ENCODE data around the gene AHI1.
"Not testable (repeated sequence)": the region's sequence is repeated elsewhere in the genome, so short reads cannot be mapped to it uniquely, and the experiment has no call there.

Gene AHI1

GRCh38 chr6:135383766-135384165 lies 113.8 kb downstream of the AHI1 start:
- DNase-seq, result no peak

DNA sequence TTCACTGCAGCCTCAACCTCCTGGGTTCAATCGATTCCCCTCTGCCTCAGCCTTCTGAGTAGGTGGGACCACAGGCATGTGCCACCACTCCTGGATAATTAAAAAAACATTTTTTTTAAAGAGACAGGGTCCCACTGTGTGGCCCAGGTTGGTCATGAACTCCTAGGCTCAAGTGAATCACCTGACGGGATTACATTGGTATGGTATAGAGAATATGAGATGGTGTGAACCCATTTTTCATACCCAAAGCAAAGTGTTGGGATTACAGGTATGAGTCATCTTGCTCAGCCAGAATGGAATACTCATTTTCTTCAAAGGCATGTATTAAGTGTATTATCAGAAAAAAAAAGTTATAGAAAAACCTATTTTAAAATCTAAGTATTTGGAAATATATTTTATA lies 114.2 kb downstream of the AHI1 start:
- DNase-seq, result no peak

GRCh38 chr6:135382182-135382628 lies 115.3 kb downstream of the AHI1 start:
- DNase-seq, result no peak

- no peak for DNase-seq
Measured at GRCh38 chr6:135380793-135381192, 116.7 kb downstream of the AHI1 start.

DNA sequence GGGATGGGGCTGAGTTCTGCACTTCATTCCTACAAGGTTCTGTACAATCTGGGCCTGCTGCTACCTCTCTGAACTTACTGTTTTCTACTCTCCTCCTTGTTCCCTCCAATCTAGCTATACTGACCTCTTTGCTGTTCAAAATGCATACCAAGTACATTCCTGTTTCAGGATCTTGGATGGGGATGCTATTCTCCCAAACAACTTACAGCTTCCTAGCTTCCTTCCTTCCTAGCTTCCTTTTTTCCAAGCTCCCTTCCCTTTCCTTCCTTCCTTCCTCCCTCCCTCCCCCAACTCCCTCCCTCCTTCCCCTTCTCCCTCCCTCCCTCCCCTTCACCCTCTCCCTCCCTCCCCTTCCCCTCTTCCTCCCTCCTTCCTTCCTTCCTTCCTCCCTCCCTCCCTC lies 117.9 kb downstream of the AHI1 start:
- no peak for DNase-seq

DNA sequence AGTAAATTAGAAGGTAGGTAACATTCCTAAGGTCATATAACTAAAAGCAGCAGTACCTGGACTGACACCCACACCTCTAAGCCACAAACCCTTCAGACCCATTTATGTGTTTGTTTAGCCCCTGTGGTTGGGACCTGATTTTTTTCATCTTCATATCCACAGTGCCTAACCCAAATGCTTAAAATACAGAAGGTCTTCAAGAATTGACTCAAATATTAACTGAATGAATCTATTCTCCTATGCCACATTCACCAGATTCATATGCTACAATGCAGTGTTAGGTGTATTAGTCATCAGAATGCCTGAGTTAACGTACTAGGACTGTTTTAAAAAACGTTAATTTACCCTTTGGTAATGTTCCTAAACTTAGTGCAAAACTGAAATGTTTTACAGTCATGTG lies 124.8 kb downstream of the AHI1 start:
- DNase-seq, result no peak

DNA sequence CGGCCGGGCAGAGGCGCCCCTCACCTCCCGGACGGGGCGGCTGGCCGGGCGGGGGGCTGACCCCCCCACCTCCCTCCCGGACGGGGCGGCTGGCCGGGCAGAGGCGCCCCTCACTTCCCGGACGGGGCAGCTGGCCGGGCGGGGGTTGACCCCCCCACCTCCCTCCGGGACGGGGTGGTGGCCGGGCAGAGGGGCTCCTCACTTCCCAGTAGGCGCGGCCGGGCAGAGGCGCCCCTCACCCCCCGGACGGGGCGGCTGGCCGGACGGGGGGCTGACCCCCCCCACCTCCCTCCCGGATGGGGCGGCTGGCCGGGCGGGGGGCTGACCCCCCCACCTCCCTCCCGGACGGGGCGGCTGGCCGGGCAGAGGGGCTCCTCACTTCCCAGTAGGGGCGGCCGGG lies 133.9 kb downstream of the AHI1 start:
- DNase-seq, result not testable (repeated sequence)

DNA sequence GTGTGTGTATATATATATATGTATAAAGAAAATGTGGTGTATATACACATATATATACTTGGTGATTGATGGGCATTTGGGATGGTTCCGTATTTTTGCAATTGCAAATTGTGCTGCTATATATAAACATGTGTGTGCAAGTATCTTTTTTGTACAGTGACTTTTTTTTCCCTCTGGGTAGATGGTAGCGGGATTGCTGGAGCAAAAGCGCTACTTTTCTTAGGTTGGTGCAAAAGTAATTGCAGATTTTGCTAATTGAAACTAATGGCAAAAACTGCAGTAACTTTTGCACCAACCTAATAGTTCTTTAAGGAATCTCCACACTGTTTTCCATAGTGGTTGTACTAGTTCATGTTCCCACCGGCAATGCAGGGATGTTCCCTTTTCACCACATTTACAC lies 135.4 kb downstream of the AHI1 start:
- DNase-seq, result no peak

DNA sequence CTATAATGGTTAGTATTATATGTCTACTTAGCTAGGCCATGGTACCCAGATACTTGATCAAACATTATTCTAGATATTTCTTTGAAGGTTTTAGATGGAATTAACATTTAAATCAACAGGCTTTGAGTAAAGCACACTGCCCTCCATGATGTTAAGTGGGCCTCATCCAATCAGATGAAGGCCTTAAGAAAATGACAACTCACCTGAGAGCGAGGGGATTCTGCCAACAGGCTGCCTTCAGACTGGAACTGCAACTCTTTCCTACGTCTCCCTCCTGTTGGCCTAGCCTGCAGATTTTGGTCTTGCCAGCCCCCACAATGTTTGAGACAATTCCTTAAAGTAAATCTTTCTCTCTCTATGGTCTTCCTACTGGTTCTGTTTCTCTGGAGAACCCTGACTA lies 137.3 kb downstream of the AHI1 start:
- no peak for DNase-seq

DNA sequence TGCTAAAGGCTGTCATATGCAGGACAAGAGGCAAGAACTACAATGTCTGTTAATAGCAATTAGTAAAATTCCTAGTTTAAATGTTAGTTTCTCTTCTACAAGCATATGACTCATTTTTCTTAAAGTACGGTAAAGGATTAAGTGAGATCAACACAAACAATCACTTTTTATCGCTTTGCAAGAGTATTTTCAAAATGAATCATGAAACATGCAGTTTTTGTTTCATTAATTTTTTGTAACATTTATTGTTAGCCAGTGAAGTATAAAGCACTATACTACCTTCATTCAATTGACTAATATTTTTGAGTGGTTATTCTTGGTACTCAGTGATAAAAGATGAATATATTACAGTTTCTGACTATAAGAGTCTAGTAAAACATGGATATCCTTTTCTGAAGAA lies 138.6 kb downstream of the AHI1 start:
- DNase-seq, result no peak

GRCh38 chr6:135358251-135358821 lies 139.2 kb downstream of the AHI1 start:
- no peak for DNase-seq

DNA sequence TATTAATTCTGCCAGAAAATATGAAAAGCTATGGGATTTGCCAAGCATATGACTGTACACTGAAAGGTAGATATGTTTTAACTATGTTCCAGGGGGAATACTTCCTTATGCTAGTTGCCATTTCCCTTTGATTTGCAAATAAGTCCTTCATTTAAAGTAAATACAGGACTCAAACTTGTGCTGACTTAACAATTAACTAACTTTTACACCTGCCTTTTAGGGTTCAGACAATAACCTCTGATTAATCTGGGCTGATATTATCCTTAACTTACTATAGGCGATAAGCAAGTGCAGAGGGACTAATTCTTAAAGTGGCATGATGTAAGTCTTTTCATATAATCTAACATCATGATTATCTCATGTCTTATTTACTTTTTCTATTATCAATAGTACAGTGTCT lies 143.1 kb downstream of the AHI1 start:
- no peak for DNase-seq

GRCh38 chr6:135353113-135353512 lies 144.4 kb downstream of the AHI1 start:
- no peak for DNase-seq

DNA sequence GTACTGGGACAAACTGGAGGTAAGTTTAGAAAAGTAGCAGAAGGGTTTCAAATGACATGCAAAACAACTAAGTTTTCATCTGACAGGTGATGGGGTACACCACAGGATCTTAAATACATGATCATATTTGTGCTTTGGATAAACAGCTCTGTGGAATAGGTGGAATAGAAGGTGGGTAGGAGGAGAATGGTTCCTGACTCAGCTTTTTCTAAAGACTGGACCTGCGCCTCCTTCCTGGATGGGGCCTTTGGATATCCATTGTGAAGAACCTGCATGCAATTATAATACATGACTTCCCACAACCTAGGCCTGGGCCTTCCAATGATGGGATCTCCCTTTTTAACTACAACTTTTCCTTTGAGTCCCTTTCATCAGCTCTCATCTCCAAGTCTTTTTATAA lies 145.9 kb downstream of the AHI1 start:
- DNase-seq, result no peak

DNA sequence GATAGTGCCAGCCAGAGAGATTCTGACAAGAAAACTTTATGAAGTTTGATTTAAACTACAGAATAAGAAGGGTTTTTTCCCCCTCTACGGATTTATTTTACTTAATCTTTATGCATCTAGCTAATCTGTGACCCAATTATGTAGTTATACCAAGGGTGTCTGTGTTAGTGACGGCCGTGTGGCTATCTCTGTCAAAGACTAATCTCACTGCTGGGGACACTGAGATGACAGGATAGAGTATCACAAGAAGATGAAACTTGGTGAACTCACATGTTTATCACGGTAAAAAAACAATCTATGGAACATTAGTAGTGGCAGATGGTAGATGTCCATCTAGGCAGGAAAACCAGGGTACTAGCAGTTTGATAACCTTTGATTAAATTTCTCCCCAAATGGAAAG lies 149.7 kb downstream of the AHI1 start:
- no peak for DNase-seq

- DNase-seq, result no peak
Measured at GRCh38 chr6:135346747-135347146, 150.8 kb downstream of the AHI1 start.

GRCh38 chr6:135344526-135344925 lies 153.0 kb downstream of the AHI1 start:
- DNase-seq, result no peak

DNA sequence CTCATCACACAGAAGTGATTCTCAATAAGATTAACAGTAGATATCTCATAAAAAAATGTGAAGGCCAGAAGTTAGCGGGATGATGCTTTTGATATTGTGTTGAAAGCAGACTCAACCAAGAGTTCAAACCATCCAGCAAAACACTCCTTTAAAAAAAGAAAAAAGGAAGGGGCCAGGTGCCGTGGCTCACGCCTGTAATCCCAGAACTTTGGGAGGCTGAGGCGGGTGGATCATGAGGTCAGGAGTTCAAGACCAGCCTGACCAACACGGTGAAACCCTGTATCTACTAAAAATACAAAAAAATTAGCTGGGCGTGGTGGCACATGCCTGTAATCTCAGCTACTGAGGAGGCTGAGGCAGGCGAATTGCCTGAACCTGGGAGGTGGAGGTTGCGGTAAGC lies 157.6 kb downstream of the AHI1 start:
- DNase-seq, result not testable (repeated sequence)

DNA sequence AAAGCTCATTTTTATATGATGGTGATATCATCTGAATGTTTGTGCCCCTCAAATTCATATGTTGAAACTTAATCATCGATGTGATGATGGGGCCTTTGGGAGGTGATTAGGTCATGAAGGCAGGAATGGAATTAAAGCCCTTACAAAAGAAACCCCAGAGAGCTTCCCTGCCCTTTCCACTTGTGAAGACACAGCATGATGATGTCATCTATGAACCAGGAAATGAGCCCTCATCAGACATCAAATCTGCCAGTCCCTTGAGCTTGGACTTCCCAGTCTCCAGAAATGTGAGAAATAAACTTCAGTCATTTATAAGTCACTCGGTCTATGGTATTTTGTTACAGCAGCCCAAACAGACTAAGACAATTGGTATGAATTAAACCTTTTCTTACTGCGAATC lies 163.4 kb downstream of the AHI1 start:
- no peak for DNase-seq

- no peak for DNase-seq
Measured at GRCh38 chr6:135331002-135331401, 166.5 kb downstream of the AHI1 start.

GRCh38 chr6:135329851-135330803 lies 167.4 kb downstream of the AHI1 start:
- DNase-seq, result no peak

DNA sequence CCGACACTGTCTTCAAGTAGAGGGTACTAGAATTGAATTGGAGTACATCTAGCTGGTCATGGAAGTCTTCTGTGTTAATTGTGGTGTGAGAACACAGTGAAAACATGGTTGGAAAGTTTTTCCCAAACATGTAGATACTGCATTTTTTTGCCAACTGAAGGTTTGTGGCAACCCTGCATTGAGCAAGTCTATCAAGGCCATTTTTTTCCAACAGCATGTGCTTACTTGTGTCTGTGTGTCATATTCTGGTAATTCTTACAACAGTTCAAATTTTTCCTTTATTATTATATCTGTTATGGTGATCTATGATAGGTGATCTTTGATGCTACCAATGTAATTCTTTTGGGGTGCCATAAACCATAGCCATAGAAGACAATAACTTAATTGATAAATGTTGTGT lies 169.4 kb downstream of the AHI1 start:
- DNase-seq, result no peak

- no peak for DNase-seq
Measured at GRCh38 chr6:135325624-135326424, 171.7 kb downstream of the AHI1 start.

GRCh38 chr6:135324531-135324930 lies 173.0 kb downstream of the AHI1 start:
- no peak for DNase-seq

Data from activated CD8-positive, alpha-beta memory T cell treated with anti-CD3 and anti-CD28 coated beads, Interleukin-2, amount 50 U/mL, for 4 hours (primary cell).